WTC11 (cell line): Measurements from ENCODE around the gene FAM118B.

Source experiments
- ATF3 ChIP-seq: sonication (generic); formaldehyde crosslinking; conservative IDR thresholded peaks from 2 replicates; pipeline ENCODE4 v1.8.1; 2022; ENCODE audit warnings: mild to moderate bottlenecking, missing genetic modification reagents
- CTCF ChIP-seq: fragments of 200-600 bp; IDR thresholded peaks from 2 replicates; pipeline ENCODE4 v1.8.0; 2022; ENCODE audit warnings: antibody characterized with exemption
- ESRRA ChIP-seq: sonication (generic); formaldehyde crosslinking; IDR thresholded peaks from 2 replicates; pipeline ENCODE4 v1.8.1; 2022; ENCODE audit warnings: mild to moderate bottlenecking, missing genetic modification reagents, borderline replicate concordance
- TCF7 ChIP-seq: sonication (generic); formaldehyde crosslinking; IDR thresholded peaks from 2 replicates; pipeline ENCODE4 v1.8.0; 2022; ENCODE audit warnings: mild to moderate bottlenecking, low read depth, missing genetic modification reagents, moderate library complexity
- ZNF263 ChIP-seq: sonication (generic); formaldehyde crosslinking; IDR thresholded peaks from 2 replicates; pipeline ENCODE4 v1.8.1; 2022; ENCODE audit warnings: low read depth, mild to moderate bottlenecking, moderate library complexity, missing genetic modification reagents
- ZNF416 ChIP-seq: fragments of 250-450 bp; sonication (Bioruptor Pico); IDR thresholded peaks from 2 replicates; pipeline ENCODE4 v1.9.0; 2021; ENCODE audit warnings: mild to moderate bottlenecking, inconsistent platforms
- TF ChIP-seq, protein P1 (sequence below): sonication (generic); formaldehyde crosslinking; conservative IDR thresholded peaks from 2 replicates; pipeline ENCODE4 v1.8.1; 2023; ENCODE audit warnings: mild to moderate bottlenecking, low read depth, missing genetic modification reagents, moderate library complexity
- TF ChIP-seq, protein P2 (sequence below): sonication (generic); formaldehyde crosslinking; IDR thresholded peaks from 2 replicates; pipeline ENCODE4 v1.8.1; 2022; ENCODE audit warnings: low read depth, mild to moderate bottlenecking, moderate library complexity, missing genetic modification reagents, borderline replicate concordance
- TF ChIP-seq, protein P3 (sequence below): sonication (generic); formaldehyde crosslinking; IDR thresholded peaks from 2 replicates; pipeline ENCODE4 v1.8.1; 2023; ENCODE audit warnings: mild to moderate bottlenecking, missing genetic modification reagents, moderate library complexity
- TF ChIP-seq, protein P4 (sequence below): sonication (generic); formaldehyde crosslinking; IDR thresholded peaks from 2 replicates; pipeline ENCODE4 v1.8.0; 2022; ENCODE audit warnings: mild to moderate bottlenecking, missing genetic modification reagents

- TF ChIP-seq, protein P1, sequence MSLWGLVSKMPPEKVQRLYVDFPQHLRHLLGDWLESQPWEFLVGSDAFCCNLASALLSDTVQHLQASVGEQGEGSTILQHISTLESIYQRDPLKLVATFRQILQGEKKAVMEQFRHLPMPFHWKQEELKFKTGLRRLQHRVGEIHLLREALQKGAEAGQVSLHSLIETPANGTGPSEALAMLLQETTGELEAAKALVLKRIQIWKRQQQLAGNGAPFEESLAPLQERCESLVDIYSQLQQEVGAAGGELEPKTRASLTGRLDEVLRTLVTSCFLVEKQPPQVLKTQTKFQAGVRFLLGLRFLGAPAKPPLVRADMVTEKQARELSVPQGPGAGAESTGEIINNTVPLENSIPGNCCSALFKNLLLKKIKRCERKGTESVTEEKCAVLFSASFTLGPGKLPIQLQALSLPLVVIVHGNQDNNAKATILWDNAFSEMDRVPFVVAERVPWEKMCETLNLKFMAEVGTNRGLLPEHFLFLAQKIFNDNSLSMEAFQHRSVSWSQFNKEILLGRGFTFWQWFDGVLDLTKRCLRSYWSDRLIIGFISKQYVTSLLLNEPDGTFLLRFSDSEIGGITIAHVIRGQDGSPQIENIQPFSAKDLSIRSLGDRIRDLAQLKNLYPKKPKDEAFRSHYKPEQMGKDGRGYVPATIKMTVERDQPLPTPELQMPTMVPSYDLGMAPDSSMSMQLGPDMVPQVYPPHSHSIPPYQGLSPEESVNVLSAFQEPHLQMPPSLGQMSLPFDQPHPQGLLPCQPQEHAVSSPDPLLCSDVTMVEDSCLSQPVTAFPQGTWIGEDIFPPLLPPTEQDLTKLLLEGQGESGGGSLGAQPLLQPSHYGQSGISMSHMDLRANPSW, result no peak
- TF ChIP-seq CTCF (no peak), ATF3 (CRISPR knock-in tag) (no peak), TCF7 (CRISPR knock-in tag) (no peak), ZNF416 (no peak), ZNF263 (CRISPR knock-in tag) (no peak), ESRRA (CRISPR knock-in tag) (no peak)
- TF ChIP-seq, protein P2, sequence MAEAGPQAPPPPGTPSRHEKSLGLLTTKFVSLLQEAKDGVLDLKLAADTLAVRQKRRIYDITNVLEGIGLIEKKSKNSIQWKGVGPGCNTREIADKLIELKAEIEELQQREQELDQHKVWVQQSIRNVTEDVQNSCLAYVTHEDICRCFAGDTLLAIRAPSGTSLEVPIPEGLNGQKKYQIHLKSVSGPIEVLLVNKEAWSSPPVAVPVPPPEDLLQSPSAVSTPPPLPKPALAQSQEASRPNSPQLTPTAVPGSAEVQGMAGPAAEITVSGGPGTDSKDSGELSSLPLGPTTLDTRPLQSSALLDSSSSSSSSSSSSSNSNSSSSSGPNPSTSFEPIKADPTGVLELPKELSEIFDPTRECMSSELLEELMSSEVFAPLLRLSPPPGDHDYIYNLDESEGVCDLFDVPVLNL (CRISPR knock-in tag), result no peak
- TF ChIP-seq, protein P3, sequence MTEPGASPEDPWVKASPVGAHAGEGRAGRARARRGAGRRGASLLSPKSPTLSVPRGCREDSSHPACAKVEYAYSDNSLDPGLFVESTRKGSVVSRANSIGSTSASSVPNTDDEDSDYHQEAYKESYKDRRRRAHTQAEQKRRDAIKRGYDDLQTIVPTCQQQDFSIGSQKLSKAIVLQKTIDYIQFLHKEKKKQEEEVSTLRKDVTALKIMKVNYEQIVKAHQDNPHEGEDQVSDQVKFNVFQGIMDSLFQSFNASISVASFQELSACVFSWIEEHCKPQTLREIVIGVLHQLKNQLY, result no peak
- TF ChIP-seq, protein P4, sequence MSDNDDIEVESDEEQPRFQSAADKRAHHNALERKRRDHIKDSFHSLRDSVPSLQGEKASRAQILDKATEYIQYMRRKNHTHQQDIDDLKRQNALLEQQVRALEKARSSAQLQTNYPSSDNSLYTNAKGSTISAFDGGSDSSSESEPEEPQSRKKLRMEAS (CRISPR knock-in tag), result no peak
Observed at GRCh38 chr11:126205359-126205758, 6.2 kb upstream of the FAM118B start.
